Chondrocyte (in vitro differentiated cells): ENCODE measurements around the gene ZMYND19. TPM values are rescaled to one million over a fixed set of nuclear protein-coding genes. Genes with fewer than 3 reads are reported as not detected.

Experiments
- DNase-seq: peaks from one replicate; pipeline ENCODE4 v3.0.0; 2021; ENCODE audit warnings: mixed read lengths, low spot score
- H3K27ac Mint-ChIP-seq: one replicate; pipeline ENCODE4 v1.8.0; 2021; ENCODE audit warnings: mild to moderate bottlenecking, moderate library complexity, mixed read lengths; ENCODE audit not compliant: unreplicated experiment
- H3K27me3 Mint-ChIP-seq: 2 replicates; pipeline ENCODE4 v1.8.0; 2021; ENCODE audit warnings: low read depth, mixed read lengths
- H3K36me3 Mint-ChIP-seq: 2 replicates; pipeline ENCODE4 v1.8.0; 2021; ENCODE audit warnings: low read depth, mixed read lengths
- H3K4me1 Mint-ChIP-seq: 2 replicates; pipeline ENCODE4 v1.8.0; 2021; ENCODE audit warnings: low read depth, mild to moderate bottlenecking, mixed read lengths
- H3K4me3 Mint-ChIP-seq: one replicate; pipeline ENCODE4 v1.8.0; 2021; ENCODE audit warnings: mild to moderate bottlenecking, moderate library complexity, mixed read lengths; ENCODE audit not compliant: unreplicated experiment
- H3K9me3 Mint-ChIP-seq: 2 replicates; pipeline ENCODE4 v1.8.0; 2021; ENCODE audit warnings: low read depth, mixed read lengths
- total RNA-seq: library from RNA; stranded (reverse); gene quantifications from 3 replicates; pipeline ENCODE4 v1.2.1, GENCODE V29; 2021
- TF ChIP-seq, protein P1 (sequence below): fragments of 200-600 bp; sonication (generic); IDR thresholded peaks from 2 replicates; pipeline ENCODE4 v1.5.0; 2021; ENCODE audit warnings: antibody characterized with exemption, mild to moderate bottlenecking, moderate library complexity

Gene ZMYND19
- total RNA-seq, 1 donor from 2014 or later = 32.5 TPM

DNA sequence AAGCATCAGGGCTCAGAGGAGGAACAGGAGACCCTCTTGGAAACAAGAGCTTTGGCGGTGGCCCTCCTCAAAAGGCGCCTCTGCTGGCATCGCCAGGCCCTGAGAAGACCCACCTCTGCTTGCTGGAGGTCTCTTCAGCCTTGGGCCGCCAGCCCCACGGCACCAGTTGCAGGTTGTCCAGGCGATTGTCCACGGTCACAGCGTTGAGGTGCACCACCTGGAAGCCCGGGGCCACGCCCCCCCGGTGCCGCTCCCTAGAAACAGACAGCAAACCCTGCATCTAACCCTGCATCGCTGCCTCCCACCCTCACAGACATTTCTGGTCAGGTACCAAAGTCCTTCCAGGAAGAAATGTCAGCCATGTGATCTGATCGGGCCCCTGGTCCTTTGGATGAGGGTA, 3.5 kb downstream of the ZMYND19 start:
- Mint-ChIP-seq H3K4me3 (no peak overlapping the region), H3K27me3 (no peaks in the 10 kb centered on the region), H3K4me1 (peaks cover 9% of the 10 kb centered on the region), H3K9me3 (no peaks in the 10 kb centered on the region), H3K36me3 (peaks cover 10% of the 10 kb centered on the region), H3K27ac (no peak overlapping the region)
- no peak for DNase-seq
- TF ChIP-seq, protein P1, sequence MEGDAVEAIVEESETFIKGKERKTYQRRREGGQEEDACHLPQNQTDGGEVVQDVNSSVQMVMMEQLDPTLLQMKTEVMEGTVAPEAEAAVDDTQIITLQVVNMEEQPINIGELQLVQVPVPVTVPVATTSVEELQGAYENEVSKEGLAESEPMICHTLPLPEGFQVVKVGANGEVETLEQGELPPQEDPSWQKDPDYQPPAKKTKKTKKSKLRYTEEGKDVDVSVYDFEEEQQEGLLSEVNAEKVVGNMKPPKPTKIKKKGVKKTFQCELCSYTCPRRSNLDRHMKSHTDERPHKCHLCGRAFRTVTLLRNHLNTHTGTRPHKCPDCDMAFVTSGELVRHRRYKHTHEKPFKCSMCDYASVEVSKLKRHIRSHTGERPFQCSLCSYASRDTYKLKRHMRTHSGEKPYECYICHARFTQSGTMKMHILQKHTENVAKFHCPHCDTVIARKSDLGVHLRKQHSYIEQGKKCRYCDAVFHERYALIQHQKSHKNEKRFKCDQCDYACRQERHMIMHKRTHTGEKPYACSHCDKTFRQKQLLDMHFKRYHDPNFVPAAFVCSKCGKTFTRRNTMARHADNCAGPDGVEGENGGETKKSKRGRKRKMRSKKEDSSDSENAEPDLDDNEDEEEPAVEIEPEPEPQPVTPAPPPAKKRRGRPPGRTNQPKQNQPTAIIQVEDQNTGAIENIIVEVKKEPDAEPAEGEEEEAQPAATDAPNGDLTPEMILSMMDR = no peak

- Mint-ChIP-seq H3K4me1 (peaks cover 8% of the 10 kb centered on the region), H3K36me3 (peaks cover 10% of the 10 kb centered on the region), H3K27me3 (no peaks in the 10 kb centered on the region), H3K27ac (no peak overlapping the region), H3K9me3 (no peaks in the 10 kb centered on the region), H3K4me3 (no peak overlapping the region)
- no peak for DNase-seq
- TF ChIP-seq, protein P1 = no peak
Observed at GRCh38 chr9:137583957-137584356, 6.4 kb downstream of the ZMYND19 start.

DNA sequence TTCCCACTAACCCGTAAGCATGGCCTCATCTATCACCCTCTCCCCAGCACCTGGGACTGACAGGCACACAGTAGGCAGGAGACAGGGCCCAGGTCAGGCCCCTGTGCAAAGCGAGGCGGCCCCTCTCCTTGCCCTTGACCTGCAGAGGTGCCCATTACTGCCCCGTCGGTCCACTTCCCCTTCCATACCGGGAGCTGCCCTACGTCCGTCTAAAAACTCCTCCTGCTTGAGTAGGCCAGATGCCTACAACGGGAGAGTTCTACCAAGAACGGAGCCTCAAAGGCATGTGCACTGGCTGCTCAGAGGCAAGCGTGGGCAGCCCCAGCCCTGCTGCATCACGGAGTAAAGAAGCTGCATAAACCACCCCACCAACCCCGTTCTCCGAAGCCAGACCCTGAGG, 7.0 kb downstream of the ZMYND19 start:
- peaks cover 10% of the 10 kb centered on the region for H3K36me3 Mint-ChIP-seq
- DNase-seq = no peak
- no peaks in the 10 kb centered on the region for H3K9me3 Mint-ChIP-seq
- no peaks in the 10 kb centered on the region for H3K27me3 Mint-ChIP-seq
- no peak overlapping the region for H3K4me3 Mint-ChIP-seq
- H3K4me1 Mint-ChIP-seq = peaks cover 10% of the 10 kb centered on the region
- no peak overlapping the region for H3K27ac Mint-ChIP-seq
- TF ChIP-seq, protein P1 = no peak

DNA sequence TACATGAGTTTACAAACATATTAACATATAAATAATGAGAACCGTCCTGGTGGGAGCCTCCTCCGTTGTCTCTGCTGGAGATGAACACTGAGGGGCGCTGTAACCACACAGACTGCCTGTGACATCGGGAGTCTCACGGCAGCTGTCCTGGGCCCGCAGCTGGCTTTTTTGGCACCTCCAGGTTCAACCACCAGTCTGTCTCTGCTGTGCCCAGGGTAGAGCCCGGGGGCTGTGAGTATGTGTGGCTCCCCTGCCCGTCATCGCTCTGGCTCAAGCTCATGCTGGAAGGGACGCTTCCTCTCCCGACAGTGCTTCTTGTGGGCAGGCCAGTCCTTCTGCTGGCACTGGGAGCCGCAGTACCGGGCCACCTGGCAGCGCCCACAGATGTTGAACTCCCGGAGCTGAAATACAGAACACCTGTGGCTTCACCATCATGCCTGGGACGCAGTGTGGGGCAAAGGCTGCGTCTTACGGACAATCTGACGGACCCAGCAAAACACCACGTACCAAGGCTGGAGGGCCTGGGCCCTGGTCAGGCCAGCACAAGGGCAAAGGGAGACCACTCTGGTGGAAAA, 7.9 kb downstream of the ZMYND19 start:
- DNase-seq = no peak
- peaks cover 13% of the 10 kb centered on the region for H3K4me1 Mint-ChIP-seq
- H3K36me3 Mint-ChIP-seq = peaks cover 5% of the 10 kb centered on the region

GRCh38 chr9:137581361-137582285, 8.7 kb downstream of the ZMYND19 start:
- no peaks in the 10 kb centered on the region for H3K27me3 Mint-ChIP-seq
- no peak overlapping the region for H3K27ac Mint-ChIP-seq
- H3K9me3 Mint-ChIP-seq = no peaks in the 10 kb centered on the region
- H3K4me1 Mint-ChIP-seq = peaks cover 18% of the 10 kb centered on the region
- TF ChIP-seq, protein P1 = no peak
- DNase-seq = no peak
- no peak overlapping the region for H3K4me3 Mint-ChIP-seq
- peaks cover 1% of the 10 kb centered on the region for H3K36me3 Mint-ChIP-seq

More for the DNA sequence above, 7.9 kb downstream of the ZMYND19 start:
- no peaks in the 10 kb centered on the region for H3K27me3 Mint-ChIP-seq
- no peak overlapping the region for H3K4me3 Mint-ChIP-seq
- H3K27ac Mint-ChIP-seq = no peak overlapping the region
- no peaks in the 10 kb centered on the region for H3K9me3 Mint-ChIP-seq
- TF ChIP-seq, protein P1 = peak; percentile 61
